Upper lobe of left lung (tissue), 6 donors: ENCODE measurements around the gene ABCA13. TPM values are rescaled to one million over a fixed set of nuclear protein-coding genes. Genes with fewer than 3 reads are reported as not detected.

Source experiments
- ATAC-seq, 2 donors: fragments of 200-7000 bp; cut with Tn5 transposase; one replicate each; pipeline ENCODE4 v1.9.1; 2022; ENCODE audit warnings: mild to moderate bottlenecking in 2 of 2, moderate library complexity in 2 of 2; ENCODE audit not compliant: low FRiP score in 2 of 2
- DNase-seq, 2 donors: peaks; one replicate each; pipeline ENCODE4 v3.0.0-alpha.2; 2019 to 2020
- H3K27ac ChIP-seq, 4 donors: fragments of 200-600 bp; sonication (generic); one replicate each; pipeline ENCODE4 v1.5.1; 2016 to 2019
- H3K27me3 ChIP-seq, 4 donors: fragments of 200-600 bp; sonication (generic); one replicate each; pipeline ENCODE4 v1.5.1; 2017 to 2019
- H3K36me3 ChIP-seq, 4 donors: fragments of 200-600 bp; sonication (generic); one replicate each; pipeline ENCODE4 v1.5.1; 2016 to 2019
- H3K4me1 ChIP-seq, 4 donors: fragments of 200-600 bp; sonication (generic); one replicate each; pipeline ENCODE4 v1.5.1; 2018 to 2019
- H3K4me3 ChIP-seq, 4 donors: fragments of 200-600 bp; sonication (generic); one replicate each; pipeline ENCODE4 v1.5.1; 2017 to 2019; ENCODE audit warnings: mild to moderate bottlenecking in 2 of 4, moderate library complexity in 1 of 4
- H3K9me3 ChIP-seq, 4 donors: fragments of 200-600 bp; sonication (generic); one replicate each; pipeline ENCODE4 v1.5.1; 2018 to 2019
- CTCF ChIP-seq, 6 experiments: fragments of 450-650 bp in 4 of 6; fragments of 200-600 bp in 2 of 6; sonication (generic) in 2 of 6; IDR thresholded peaks; one replicate each; pipeline ENCODE4 v1.5.1; 2016 to 2019; ENCODE audit warnings: antibody characterized with exemption in 6 of 6
- EP300 ChIP-seq, 4 donors: sonication (generic); formaldehyde crosslinking; IDR thresholded peaks; one replicate each; pipeline ENCODE4 v1.5.1; 2017; ENCODE audit warnings: antibody characterized with exemption in 4 of 4, control low read depth in 2 of 4
- POLR2A ChIP-seq, 4 donors: fragments of 450-650 bp; IDR thresholded peaks; one replicate each; pipeline ENCODE4 v1.5.1; 2016 to 2017; ENCODE audit warnings: antibody characterized with exemption in 4 of 4, mild to moderate bottlenecking in 2 of 4
- POLR2AphosphoS5 ChIP-seq, 2 donors: sonication (generic); formaldehyde crosslinking; IDR thresholded peaks; one replicate each; pipeline ENCODE4 v1.5.1; 2017; ENCODE audit warnings: antibody characterized with exemption in 2 of 2
- WGBS, 2 donors: methylation state at CpG; one replicate each; pipeline ENCODE4 v1.1.5; 2017 to 2018; 5-methylcytosine and 5-hydroxymethylcytosine counted together
- total RNA-seq, 6 donors: library from RNA; depleted of rRNA in 4 of 6; stranded (reverse); fragments of >200 nt in 4 of 6; gene quantifications; one replicate each; pipeline versions ENCODE4 v1.1.0 to v1.2.1, GENCODE V29; 2016 to 2021
- donor health status: DM: no; HTN: no; CAD: no; lungs with moderate emphysema.
- donor health status: DM: no; HTN: yes; CAD: no; lungs with severe emphysema.

Gene ABCA13
- total RNA-seq, 6 donors from 2014 or later, result 0.49 to 27.7 (median 7.1) TPM

- no peak for ATAC-seq
- H3K9me3 ChIP-seq, result no peaks in the 10 kb centered on the region
- DNase-seq, result no peak
- H3K27ac ChIP-seq, result no peak overlapping the region
- WGBS, 2 donors, result 74 to 79% methylated on average over 3 of the region's 3 CpGs
- TF ChIP-seq POLR2A (IDR thresholded peaks at IDR 0.05) (no peak), EP300 (IDR thresholded peaks at IDR 0.05) (no peak), CTCF (IDR thresholded peaks at IDR 0.05) (no peak), POLR2AphosphoS5 (IDR thresholded peaks at IDR 0.05) (no peak)
- H3K4me3 ChIP-seq, result no peak overlapping the region
- no peaks in the 10 kb centered on the region for H3K36me3 ChIP-seq
- no peaks in the 10 kb centered on the region for H3K27me3 ChIP-seq
- H3K4me1 ChIP-seq, result no peaks in the 10 kb centered on the region
Observed at GRCh38 chr7:48337781-48338180, 166.5 kb downstream of the ABCA13 start.

GRCh38 chr7:48347230-48347825 lies 176.1 kb downstream of the ABCA13 start:
- H3K27me3 ChIP-seq, result no peaks in the 10 kb centered on the region
- no peaks in the 10 kb centered on the region for H3K36me3 ChIP-seq
- ATAC-seq (no peak), DNase-seq (no peak)
- H3K27ac ChIP-seq, result no peak overlapping the region
- H3K9me3 ChIP-seq, result no peaks in the 10 kb centered on the region
- TF ChIP-seq CTCF (IDR thresholded peaks at IDR 0.05), result no peak
- TF ChIP-seq POLR2A (IDR thresholded peaks at IDR 0.05), result no peak
- TF ChIP-seq EP300 (IDR thresholded peaks at IDR 0.05), result no peak
- no peak for TF ChIP-seq POLR2AphosphoS5 (IDR thresholded peaks at IDR 0.05)
- H3K4me3 ChIP-seq, result no peak overlapping the region
- WGBS, 2 donors, result 77 to 83% methylated on average over 5 of the region's 5 CpGs
- H3K4me1 ChIP-seq, result no peaks in the 10 kb centered on the region

GRCh38 chr7:48350515-48350914 lies 179.3 kb downstream of the ABCA13 start:
- Histone ChIP-seq H3K27ac (no peak overlapping the region), H3K4me1 (no peaks in the 10 kb centered on the region), H3K4me3 (no peak overlapping the region), H3K9me3 (no peaks in the 10 kb centered on the region), H3K36me3 (no peaks in the 10 kb centered on the region), H3K27me3 (no peaks in the 10 kb centered on the region)
- 67 to 72% methylated on average over 7 of the region's 7 CpGs for WGBS, 2 donors
- ATAC-seq (no peak), DNase-seq (no peak)
- TF ChIP-seq POLR2A (IDR thresholded peaks at IDR 0.05), result no peak
- TF ChIP-seq POLR2AphosphoS5 (IDR thresholded peaks at IDR 0.05), result no peak
- TF ChIP-seq CTCF (IDR thresholded peaks at IDR 0.05), result no peak
- TF ChIP-seq EP300 (IDR thresholded peaks at IDR 0.05), result no peak

GRCh38 chr7:48351900-48352299 lies 180.6 kb downstream of the ABCA13 start:
- H3K4me3 ChIP-seq, result no peak overlapping the region
- WGBS, 2 donors, result 67 to 81% methylated on average over 7 of the region's 7 CpGs
- H3K27ac ChIP-seq, result no peak overlapping the region

More at GRCh38 chr7:48351900-48352299, 180.6 kb downstream of the ABCA13 start:
- ATAC-seq (no peak), DNase-seq (no peak)
- no peaks in the 10 kb centered on the region for H3K4me1 ChIP-seq
- no peaks in the 10 kb centered on the region for H3K36me3 ChIP-seq
- no peaks in the 10 kb centered on the region for H3K27me3 ChIP-seq
- TF ChIP-seq CTCF (IDR thresholded peaks at IDR 0.05) (no peak), POLR2A (IDR thresholded peaks at IDR 0.05) (no peak), POLR2AphosphoS5 (IDR thresholded peaks at IDR 0.05) (no peak), EP300 (IDR thresholded peaks at IDR 0.05) (no peak)
- no peaks in the 10 kb centered on the region for H3K9me3 ChIP-seq
